HG03565 (cell line): Measurements from ENCODE around the gene RGS3.

Experiments
- ATAC-seq: cut with Tn5 transposase; IDR thresholded peaks from one replicate; pipeline ENCODE4 v1.9.1; 2021; ENCODE audit warnings: mild to moderate bottlenecking, moderate library complexity; ENCODE audit not compliant: unreplicated experiment

Gene RGS3

DNA sequence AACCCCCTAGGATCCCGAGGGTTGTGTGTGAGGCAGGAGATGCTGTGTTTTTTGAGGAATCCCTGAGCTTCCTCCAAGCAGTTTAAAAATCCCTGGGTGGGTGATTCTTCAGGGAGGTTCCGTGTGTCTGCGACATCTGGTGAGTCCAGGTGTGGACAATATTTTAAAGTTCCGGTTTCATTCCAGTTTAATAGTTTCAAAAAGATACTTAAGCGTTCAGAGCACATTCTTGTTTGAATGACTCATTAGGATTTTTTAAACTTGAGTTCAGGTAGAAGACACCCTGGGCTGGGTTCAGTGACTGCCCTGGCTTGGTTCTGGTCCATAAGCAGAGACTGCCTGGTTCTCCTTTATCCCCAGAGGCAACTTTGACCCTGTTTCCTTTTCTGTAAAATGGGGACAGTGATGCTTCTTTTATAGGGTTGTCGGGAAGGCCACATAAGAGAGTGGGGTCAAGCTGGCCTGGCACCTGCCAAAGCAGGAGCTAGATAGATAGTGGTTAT lies 119.2 kb downstream of the RGS3 start:
- ATAC-seq, result no peak

DNA sequence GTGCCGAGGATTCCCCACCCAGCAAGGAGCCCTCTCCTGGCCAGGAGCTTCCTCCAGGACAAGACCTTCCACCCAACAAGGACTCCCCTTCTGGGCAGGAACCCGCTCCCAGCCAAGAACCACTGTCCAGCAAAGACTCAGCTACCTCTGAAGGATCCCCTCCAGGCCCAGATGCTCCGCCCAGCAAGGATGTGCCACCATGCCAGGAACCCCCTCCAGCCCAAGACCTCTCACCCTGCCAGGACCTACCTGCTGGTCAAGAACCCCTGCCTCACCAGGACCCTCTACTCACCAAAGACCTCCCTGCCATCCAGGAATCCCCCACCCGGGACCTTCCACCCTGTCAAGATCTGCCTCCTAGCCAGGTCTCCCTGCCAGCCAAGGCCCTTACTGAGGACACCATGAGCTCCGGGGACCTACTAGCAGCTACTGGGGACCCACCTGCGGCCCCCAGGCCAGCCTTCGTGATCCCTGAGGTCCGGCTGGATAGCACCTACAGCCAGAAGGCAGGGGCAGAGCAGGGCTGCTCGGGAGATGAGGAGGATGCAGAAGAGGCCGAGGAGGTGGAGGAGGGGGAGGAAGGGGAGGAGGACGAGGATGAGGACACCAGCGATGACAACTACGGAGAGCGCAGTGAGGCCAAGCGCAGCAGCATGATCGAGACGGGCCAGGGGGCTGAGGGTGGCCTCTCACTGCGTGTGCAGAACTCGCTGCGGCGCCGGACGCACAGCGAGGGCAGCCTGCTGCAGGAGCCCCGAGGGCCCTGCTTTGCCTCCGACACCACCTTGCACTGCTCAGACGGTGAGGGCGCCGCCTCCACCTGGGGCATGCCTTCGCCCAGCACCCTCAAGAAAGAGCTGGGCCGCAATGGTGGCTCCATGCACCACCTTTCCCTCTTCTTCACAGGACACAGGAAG lies 120.2 kb downstream of the RGS3 start:
- no peak for ATAC-seq

DNA sequence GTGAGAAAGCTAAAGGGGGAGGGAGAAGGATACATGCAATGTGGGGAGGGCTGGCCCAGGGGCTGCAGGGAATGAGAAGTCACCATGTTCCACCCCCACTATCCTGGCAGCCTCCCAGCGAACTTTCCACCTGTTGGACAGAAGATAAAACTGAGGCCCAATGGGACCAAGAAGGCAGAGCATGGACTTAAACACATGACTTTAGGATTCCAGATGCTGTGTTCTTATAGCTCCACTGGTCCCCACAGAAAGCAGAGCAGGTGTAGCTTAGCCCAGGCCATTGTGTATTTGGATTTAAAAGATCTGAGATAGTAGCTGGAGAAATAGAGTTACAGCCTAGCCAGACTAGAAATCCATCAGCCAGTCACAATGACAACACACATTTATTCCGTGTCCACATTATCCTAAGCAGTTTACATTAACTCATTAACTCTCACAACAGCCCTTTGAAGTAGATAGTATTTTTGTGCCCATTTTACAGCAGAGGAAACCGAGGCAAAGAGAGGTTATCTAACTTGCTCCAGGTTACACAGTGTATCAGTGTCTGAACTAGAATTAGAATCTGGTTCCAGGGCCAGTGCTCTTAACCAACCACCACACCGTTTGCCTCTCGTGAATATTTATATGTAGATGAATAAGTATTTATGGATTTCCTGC lies 121.0 kb downstream of the RGS3 start:
- no peak for ATAC-seq

DNA sequence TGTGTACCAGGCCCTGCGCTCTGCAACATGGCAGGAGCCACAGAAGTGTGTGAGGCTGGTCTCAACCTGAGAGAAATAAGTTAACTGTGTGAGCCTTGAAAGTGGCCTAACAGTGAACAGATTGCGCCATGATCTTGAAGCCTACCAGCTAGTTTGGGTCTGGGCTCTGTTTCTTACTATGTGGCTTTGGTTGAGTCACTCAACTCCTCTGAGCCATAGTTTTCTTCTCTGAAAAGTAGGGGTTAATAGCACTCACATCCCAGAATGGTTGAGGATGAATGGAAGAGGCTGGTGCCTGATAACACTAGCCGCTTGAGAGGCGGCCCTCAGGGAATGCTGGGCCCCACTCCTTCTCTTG lies 121.5 kb downstream of the RGS3 start:
- ATAC-seq, result no peak

DNA sequence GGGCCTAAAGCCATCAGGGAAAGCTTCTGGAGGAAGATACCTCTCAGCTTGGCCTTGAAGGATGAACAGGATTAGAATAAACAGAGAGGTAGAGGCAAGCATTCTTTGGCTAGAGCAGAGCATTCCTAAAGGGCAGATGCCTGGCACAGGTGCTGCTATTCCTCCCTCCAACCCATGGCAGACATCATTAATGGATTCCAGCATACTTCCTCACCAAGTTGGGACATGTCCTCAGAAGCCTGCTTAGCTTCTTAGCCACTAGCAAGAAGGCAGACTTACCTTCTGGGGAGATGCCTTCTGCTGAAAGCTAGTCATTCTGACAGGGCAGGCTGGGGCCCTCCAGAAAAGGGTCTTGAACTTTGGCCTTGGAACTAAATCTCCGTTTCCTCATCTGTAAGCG lies 122.0 kb downstream of the RGS3 start:
- no peak for ATAC-seq

DNA sequence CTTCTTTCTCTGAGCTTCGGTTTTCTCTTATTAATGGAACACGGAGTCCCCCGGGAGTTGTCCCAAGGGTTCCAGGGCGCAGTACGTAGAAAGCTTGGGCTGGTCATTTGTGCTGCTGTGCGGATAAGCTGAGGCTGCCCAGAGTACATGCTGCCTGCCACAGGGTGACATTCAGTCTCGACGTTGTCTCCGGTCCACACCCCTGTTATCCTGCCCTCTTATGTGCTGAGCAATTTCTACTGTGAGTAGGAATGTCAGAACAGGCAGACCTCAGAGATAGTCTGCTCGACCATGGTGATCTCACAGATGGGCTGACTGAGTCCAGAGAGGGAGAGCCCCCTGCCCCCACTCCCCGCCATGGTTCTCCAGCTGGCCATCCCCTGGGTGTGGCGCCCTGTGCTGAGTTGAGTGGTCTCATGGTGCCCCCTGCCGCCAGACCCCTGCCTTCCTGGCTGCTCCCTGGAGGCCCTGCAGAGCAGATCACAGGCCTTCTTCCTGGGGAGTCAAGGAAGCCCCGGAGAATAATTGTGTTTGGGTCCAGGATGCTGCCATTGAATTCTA lies 124.0 kb downstream of the RGS3 start:
- no peak for ATAC-seq

DNA sequence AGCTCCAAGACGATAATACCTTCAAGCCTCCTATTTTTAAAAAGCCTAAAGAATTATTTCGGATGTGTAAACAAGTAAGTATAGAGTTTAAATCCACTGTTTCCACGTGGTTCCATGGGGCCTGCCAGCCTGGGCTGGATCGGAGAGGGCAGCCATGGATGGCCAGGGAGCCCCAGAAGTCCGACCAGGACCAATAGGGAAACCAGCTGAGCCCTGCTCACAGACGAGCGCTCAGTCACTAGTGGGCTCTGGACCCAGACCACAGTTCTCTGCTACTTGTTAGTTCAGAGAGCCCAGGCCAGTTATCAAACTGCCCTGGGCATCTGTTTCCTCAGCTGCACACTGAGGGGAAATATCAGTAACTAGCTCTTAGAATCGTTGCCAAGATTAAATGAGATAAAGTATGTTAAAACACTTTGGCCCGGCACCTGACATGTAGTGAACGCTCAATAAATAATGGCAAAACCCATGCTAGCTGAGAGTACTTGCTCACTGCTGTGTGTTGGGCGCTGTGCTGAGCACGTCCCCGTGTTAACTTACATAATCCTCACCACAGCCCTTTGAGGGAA lies 124.8 kb downstream of the RGS3 start:
- ATAC-seq, result no peak

DNA sequence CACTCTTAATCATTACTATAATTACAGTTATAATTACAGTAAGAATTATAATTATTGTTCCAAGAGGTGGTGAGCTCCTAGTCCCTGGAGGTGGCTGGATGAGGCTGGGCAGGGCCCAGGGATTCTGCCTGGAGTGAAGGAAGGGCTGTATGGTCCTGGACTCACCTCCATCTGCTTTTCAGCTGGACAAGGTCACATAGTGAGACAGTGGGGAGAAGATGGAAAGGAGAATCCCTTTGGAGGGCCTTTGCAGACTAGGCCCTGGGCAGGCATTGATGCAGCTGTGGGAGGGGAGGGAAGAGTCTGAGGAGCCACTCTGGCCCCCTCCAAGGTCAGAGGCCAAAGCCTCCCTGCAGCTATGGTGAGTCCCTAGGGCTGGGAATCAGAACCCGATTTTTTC lies 125.4 kb downstream of the RGS3 start:
- no peak for ATAC-seq

DNA sequence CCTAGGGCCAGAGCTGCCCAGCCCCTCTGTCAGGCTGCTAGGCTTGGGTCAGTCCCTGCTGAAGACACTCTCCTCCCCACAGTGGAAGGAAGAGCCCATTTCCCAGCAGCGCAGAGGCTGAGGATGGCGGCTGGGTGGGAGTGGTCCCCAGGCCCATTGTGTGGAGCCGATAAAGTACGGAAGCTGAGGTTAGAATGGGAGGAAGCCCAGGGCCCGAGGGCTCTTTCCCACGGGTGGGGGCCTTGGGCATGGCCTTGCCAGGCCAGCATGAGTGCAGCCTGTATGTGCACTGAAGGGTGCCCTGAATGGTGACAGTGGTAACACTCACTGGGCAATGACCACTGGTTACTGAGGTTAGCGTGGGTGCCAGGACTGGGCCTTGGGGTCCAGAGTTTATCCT lies 125.9 kb downstream of the RGS3 start:
- ATAC-seq, result no peak

DNA sequence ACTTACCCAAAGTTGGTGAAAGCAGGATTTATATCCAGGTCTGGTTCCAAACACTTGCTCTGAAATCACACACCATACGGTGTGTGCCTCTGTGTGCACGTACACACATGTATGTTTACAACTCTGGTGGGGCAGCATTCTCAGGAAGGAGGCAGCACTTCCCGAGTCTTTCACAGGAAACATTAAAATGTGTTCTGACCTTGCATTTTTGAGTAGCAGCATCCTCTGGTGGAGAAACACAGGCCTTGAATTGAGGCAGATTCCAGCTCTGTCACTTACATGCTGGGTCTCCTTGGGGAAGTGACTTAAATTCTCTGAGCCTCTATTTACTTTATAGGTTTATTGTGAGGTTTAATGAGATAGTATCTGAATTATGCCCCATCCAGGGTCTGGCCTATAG lies 126.4 kb downstream of the RGS3 start:
- no peak for ATAC-seq

DNA sequence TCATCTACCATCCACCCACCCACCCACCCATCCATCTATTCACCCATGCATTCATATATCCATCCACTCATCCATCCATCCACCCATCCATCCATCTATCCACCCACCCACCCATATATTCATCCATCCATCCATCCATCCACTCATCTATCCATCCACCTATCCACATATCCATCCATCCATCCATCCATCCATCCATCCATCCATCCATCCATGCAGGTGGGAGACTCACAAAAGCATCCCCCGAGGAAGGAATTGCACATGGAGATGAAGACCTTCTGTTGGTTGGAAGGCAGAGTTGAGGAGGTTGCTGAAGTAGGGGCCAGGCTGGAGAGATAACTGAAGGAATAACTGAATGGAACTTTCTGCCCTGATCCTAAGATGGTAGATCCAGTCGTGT lies 126.9 kb downstream of the RGS3 start:
- ATAC-seq, result no peak

DNA sequence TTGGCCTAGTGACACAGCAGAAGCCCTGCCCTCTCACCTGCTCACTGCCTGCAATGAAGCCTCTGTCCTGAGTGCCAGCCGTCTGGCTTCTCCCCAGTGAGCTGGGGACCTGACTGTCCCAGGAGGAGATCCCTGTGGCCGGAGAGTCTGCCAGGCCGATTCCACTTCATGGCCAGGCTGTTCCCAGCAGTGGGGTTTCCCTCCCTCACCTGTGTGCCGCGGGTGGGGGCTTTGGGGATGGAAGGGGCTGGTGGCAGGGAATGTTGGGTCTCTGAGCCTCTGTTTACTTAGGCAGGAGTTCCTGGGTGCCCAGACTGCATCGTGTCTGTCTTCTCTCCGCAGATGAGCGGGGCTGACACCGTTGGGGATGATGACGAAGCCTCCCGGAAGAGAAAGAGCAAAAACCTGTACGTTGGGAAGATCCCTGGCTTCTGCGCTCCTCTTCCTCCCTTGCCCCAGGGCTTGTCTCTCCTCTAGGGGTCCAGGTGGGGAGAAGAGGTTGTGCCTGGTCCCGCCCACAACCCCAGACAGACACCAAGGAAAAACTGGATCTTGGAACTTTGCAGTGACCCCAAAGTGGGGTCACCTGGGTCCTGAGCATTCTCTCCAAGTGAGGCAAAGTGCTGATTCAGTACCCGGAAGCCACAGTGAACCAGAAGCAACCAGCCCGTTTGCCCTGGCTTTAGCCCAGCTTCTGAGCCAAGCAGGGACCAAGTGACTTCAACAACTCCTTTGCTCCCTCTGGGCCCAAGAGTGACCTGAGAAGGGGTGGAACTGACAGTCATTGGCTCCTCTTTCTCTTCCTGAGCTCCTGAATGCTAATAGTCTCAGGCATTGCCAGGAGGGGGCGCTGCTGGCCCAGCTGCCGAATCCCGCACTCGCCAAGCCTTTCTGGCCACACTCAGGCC lies 127.7 kb downstream of the RGS3 start:
- no peak for ATAC-seq

DNA sequence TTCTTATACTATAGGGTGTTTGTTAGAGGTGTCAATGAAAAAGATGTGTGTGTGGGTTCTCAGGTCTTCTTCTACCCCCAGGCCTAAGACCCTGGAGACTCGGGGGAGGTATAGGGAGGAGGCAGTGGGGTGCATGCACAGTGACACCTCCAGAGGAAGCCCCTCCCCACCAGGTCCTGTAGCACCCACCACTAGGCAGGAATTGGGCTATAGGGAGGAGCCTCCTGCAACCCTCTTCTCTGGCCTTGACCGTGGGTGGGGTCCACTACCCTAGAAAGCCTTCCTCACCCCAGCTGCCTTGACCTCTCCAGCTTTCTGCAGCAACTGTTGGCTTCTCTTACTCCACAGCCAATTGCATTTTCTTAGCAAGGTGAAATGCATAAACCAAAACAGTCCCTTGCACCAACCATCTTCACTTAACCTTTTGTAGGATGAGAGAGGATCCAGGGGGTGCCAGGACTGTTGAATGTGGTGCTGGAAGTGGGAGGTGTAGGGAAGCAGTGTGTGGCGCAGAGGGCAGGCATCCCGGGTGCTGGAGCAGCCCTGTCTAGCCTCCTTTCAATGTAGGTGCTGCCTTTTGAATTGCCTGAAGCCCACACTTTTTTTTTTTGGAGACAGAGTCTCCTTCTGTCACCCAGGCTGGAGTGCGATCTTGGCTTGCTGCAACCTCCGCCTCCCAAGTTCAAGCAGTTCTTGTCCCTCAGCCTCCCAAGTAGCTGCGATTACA lies 128.5 kb downstream of the RGS3 start:
- no peak for ATAC-seq

DNA sequence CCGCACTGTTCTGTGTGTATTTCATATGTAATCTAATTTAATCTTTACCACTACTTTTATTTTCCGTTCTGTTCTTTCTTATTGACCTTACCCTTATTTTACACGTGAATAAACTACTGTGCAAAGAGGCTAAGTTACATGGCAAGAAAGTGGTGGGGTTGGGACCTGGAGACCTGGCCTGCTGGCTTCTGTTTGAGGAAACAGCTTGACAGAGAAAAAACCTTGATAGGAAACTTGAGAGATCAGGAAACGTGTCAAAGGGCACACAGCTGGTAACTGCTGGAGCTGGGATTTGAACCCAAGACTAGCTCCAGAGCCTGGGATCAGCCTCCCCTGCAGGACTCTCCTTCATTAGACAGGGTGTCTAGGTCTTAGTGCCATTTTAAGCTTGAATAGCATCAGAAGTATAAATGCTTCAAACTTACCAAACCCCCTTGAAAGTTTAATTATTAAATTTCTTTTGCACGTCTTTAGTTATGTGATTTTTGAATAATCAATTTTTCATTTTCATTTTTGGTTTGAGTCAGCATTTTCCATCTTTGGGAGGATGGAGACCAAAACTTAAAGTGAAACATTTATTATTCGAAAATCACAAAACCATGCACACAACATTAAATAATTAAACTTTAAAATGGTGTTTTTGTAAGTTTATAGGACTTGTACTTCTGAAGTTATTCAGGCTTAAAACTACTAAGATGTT lies 129.5 kb downstream of the RGS3 start:
- ATAC-seq, result no peak

DNA sequence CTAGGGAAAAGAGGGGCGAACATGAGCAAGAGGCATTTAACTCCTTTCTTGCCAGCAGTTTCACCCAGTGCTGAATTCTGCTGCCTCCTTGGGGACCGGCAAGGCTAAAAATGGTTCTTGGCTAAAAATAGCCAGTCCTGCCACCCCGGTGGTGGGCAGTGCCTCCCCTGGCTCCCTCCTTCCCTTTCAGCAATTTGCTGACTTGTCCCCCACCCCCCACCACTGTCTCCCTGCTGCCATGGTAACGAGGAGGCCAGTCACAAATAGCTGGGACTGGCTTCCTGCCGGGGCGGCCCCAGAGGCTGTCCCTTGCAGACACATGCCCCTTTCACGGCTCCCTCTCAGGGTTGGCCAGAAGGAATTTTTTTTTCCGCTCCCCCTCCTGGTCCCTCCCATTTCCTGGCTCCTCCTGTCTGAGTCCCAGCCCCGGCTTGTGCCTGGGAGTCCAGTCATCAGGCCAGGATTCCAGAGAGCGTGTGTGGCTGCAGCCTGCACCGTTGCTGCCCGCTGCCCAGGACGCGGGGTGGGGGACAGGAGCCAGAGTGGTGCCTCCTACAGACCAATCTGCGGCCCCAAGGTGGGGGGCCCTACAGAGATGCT lies 130.3 kb downstream of the RGS3 start:
- peak; percentile 52 for ATAC-seq

DNA sequence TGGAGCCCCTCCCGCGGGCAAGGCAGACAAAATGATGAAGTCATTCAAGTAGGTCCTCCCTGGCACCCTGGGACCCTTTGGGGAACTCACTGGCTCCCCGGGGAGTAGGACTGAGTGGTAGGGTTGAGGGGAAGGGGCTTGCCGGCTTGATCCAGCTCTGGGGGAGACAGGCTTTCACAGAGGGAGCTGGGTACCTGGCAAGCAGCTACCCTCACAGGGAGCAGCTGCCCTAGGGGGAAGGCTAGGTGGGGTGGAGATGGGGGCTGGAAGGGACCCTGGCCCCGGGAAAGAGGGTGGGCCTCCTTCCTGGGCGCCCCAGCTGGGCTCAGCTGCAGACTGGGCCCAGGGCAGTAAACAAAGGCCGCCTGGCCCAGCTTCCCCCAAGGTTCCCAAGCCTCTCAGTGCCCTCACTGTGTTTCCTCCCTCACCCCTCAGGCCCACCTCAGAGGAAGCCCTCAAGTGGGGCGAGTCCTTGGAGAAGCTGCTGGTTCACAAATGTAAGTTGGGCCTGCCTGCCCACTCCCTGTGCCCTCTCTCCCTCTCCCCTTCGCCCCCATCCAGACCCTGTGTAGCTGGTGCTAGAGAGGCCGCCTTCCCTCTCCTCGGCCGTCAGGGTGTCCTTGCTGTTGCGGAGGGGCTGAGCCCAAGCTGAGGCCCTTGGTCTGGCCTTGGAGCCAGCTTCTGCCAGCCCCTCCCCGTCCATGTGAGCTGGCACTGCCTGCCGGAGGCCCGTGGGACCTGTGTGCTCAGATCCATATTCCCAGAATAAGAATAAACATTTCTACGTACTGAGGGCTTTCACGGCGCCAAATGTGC lies 131.2 kb downstream of the RGS3 start:
- no peak for ATAC-seq

DNA sequence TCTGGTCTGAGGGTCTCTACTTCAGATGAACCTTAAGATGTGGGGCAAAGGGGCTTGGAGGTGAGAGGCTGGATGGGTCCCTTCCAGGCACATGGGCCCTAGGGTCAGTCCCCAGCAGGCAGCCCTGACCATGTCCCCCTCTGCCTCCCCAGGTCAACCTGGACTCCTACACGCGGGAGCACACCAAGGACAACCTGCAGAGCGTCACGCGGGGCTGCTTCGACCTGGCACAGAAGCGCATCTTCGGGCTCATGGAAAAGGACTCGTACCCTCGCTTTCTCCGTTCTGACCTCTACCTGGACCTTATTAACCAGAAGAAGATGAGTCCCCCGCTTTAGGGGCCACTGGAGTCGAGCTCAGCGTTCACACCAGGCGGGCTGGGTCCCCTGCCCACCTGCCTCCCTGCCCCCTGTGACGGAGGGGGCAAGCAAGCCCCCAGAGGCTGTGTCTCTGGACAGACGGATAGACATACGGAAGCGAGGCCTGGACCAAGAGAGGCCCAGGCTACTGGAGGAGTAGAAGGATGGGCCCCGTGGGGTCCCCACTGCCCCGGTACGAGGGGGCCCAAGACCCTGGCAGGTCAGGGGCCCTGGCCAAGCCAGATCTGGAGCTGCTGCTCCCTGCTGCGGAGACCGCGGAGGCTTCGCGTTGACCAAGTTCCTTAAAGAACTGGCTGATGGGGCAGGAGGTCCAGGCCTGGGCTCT lies 133.2 kb downstream of the RGS3 start:
- no peak for ATAC-seq
